ENCODE results near the gene GRM5.

The GRM5 gene

GRCh38 chr11:88815505-88815904 lies 250.3 kb downstream of the GRM5 start:
- TF ChIP-seq EZH2phosphoT487 (IDR thresholded peaks at IDR 0.05; ENCODE audit: low read depth) (no peak), CTCF (IDR thresholded peaks at IDR 0.05; ENCODE audit: low read depth, low read length) (no peak)
- H3K9me3 ChIP-seq (ENCODE audit: insufficient read depth, low read length), result no peaks in the 10 kb centered on the region
- no peak overlapping the region for H3K4me2 ChIP-seq (ENCODE audit: low read length)
- H3K4me1 ChIP-seq (ENCODE audit: low read length), result peaks cover 22% of the 10 kb centered on the region; the same call in 1 of the 2 replicates
- no peak overlapping the region for H3K27ac ChIP-seq (ENCODE audit: low read length)
- peaks cover 3% of the 10 kb centered on the region for H3K36me3 ChIP-seq (replicated peaks; ENCODE audit: low read depth, low read length)
- no peak overlapping the region for H3K9ac ChIP-seq (ENCODE audit: low read length)
- H3K4me3 ChIP-seq (ENCODE audit: low read length), result no peak overlapping the region
- no peaks in the 10 kb centered on the region for H3K27me3 ChIP-seq (ENCODE audit: low read depth, low read length)
- no peaks in the 10 kb centered on the region for H3K79me2 ChIP-seq (ENCODE audit: low read length)
- H4K20me1 ChIP-seq (ENCODE audit: insufficient read depth, low read length), result no peaks in the 10 kb centered on the region
- H2AFZ ChIP-seq (ENCODE audit: low read depth, low read length), result no peak overlapping the region

GRCh38 chr11:88814076-88814475 lies 251.7 kb downstream of the GRM5 start:
- peak overlapping the region; percentile 58; the same call in 1 of the 2 replicates for H3K4me2 ChIP-seq (ENCODE audit: low read length)
- no peak overlapping the region for H3K4me3 ChIP-seq (ENCODE audit: low read length)
- TF ChIP-seq EZH2phosphoT487 (IDR thresholded peaks at IDR 0.05; ENCODE audit: low read depth) (no peak), CTCF (IDR thresholded peaks at IDR 0.05; ENCODE audit: low read depth, low read length) (no peak)
- H3K4me1 ChIP-seq (ENCODE audit: low read length), result peaks cover 29% of the 10 kb centered on the region; the same call in 1 of the 2 replicates
- H3K79me2 ChIP-seq (ENCODE audit: low read length), result no peaks in the 10 kb centered on the region
- no peaks in the 10 kb centered on the region for H4K20me1 ChIP-seq (ENCODE audit: insufficient read depth, low read length)
- H2AFZ ChIP-seq (ENCODE audit: low read depth, low read length), result no peak overlapping the region
- H3K27me3 ChIP-seq (ENCODE audit: low read depth, low read length), result no peaks in the 10 kb centered on the region
- H3K9me3 ChIP-seq (ENCODE audit: insufficient read depth, low read length), result no peaks in the 10 kb centered on the region
- peak overlapping the region; percentile 12; the same call in 1 of the 2 replicates for H3K27ac ChIP-seq (ENCODE audit: low read length)
- no peak overlapping the region for H3K9ac ChIP-seq (ENCODE audit: low read length)
- peaks cover 3% of the 10 kb centered on the region for H3K36me3 ChIP-seq (replicated peaks; ENCODE audit: low read depth, low read length)

GRCh38 chr11:88813233-88813915 lies 252.4 kb downstream of the GRM5 start:
- H3K9ac ChIP-seq (ENCODE audit: low read length), result no peak overlapping the region
- H2AFZ ChIP-seq (ENCODE audit: low read depth, low read length), result no peak overlapping the region
- no peaks in the 10 kb centered on the region for H3K9me3 ChIP-seq (ENCODE audit: insufficient read depth, low read length)
- 0 out of 2 replicates have a peak overlapping the region, but pooled peaks have one; percentile 13 for H3K4me3 ChIP-seq (ENCODE audit: low read length)
- H3K27ac ChIP-seq (ENCODE audit: low read length), result peak overlapping the region; percentile 52; the same call in 1 of the 2 replicates
- no peaks in the 10 kb centered on the region for H3K79me2 ChIP-seq (ENCODE audit: low read length)
- H3K4me2 ChIP-seq (ENCODE audit: low read length), result peak overlapping the region; percentile 58
- no peaks in the 10 kb centered on the region for H3K27me3 ChIP-seq (ENCODE audit: low read depth, low read length)
- H3K36me3 ChIP-seq (replicated peaks; ENCODE audit: low read depth, low read length), result peaks cover 3% of the 10 kb centered on the region
- no peaks in the 10 kb centered on the region for H4K20me1 ChIP-seq (ENCODE audit: insufficient read depth, low read length)
- TF ChIP-seq EZH2phosphoT487 (IDR thresholded peaks at IDR 0.05; ENCODE audit: low read depth), result no peak
- TF ChIP-seq CTCF (IDR thresholded peaks at IDR 0.05; ENCODE audit: low read depth, low read length), result no peak
- H3K4me1 ChIP-seq (ENCODE audit: low read length), result peaks cover 29% of the 10 kb centered on the region; the same call in 1 of the 2 replicates

GRCh38 chr11:88810420-88811097 lies 255.2 kb downstream of the GRM5 start:
- Histone ChIP-seq H3K9ac (ENCODE audit: low read length) (no peak overlapping the region), H3K36me3 (replicated peaks; ENCODE audit: low read depth, low read length) (peaks cover 3% of the 10 kb centered on the region), H3K27ac (ENCODE audit: low read length) (no peak overlapping the region), H3K27me3 (ENCODE audit: low read depth, low read length) (no peaks in the 10 kb centered on the region), H3K4me1 (ENCODE audit: low read length) (peaks cover 47% of the 10 kb centered on the region), H3K4me3 (ENCODE audit: low read length) (no peak overlapping the region), H3K4me2 (ENCODE audit: low read length) (no peak overlapping the region), H3K79me2 (ENCODE audit: low read length) (no peaks in the 10 kb centered on the region), H2AFZ (ENCODE audit: low read depth, low read length) (no peak overlapping the region), H3K9me3 (ENCODE audit: insufficient read depth, low read length) (no peaks in the 10 kb centered on the region), H4K20me1 (ENCODE audit: insufficient read depth, low read length) (no peaks in the 10 kb centered on the region)
- TF ChIP-seq EZH2phosphoT487 (IDR thresholded peaks at IDR 0.05; ENCODE audit: low read depth) (no peak), CTCF (IDR thresholded peaks at IDR 0.05; ENCODE audit: low read depth, low read length) (no peak)
